HG03378 (cell line): Measurements from ENCODE around the gene SLFN5.
"Not testable (repeated sequence)": the region's sequence is repeated elsewhere in the genome, so short reads cannot be mapped to it uniquely, and the experiment has no call there.

Experiments
- ATAC-seq: cut with Tn5 transposase; IDR thresholded peaks from one replicate; pipeline ENCODE4 v1.9.1; 2021; ENCODE audit warnings: mild to moderate bottlenecking, moderate library complexity; ENCODE audit not compliant: unreplicated experiment

SLFN5 gene

GRCh38 chr17:35287286-35287811 lies 44.5 kb downstream of the SLFN5 start:
- no peak for ATAC-seq

- no peak for ATAC-seq
These were observed 46.4 kb downstream of the SLFN5 start for GRCh38 chr17:35289222-35289621.

- no peak for ATAC-seq
These were observed 48.9 kb downstream of the SLFN5 start for GRCh38 chr17:35291802-35292201.

GRCh38 chr17:35293151-35293847 lies 50.4 kb downstream of the SLFN5 start:
- no peak for ATAC-seq

GRCh38 chr17:35294756-35295155 lies 51.9 kb downstream of the SLFN5 start:
- ATAC-seq: no peak

- ATAC-seq: no peak
These were observed 52.8 kb downstream of the SLFN5 start for GRCh38 chr17:35295686-35296085.

GRCh38 chr17:35297666-35298065 lies 54.8 kb downstream of the SLFN5 start:
- no peak for ATAC-seq

GRCh38 chr17:35298639-35299038 lies 55.8 kb downstream of the SLFN5 start:
- no peak for ATAC-seq

GRCh38 chr17:35299135-35299534 lies 56.3 kb downstream of the SLFN5 start:
- ATAC-seq: no peak

GRCh38 chr17:35309345-35309744 lies 66.5 kb downstream of the SLFN5 start:
- ATAC-seq: not testable (repeated sequence)

GRCh38 chr17:35312346-35312745 lies 69.5 kb downstream of the SLFN5 start:
- ATAC-seq: no peak

GRCh38 chr17:35312790-35313711 lies 70.2 kb downstream of the SLFN5 start:
- no peak for ATAC-seq

GRCh38 chr17:35313875-35314409 lies 71.1 kb downstream of the SLFN5 start:
- ATAC-seq: no peak

- ATAC-seq: no peak
These were observed 71.7 kb downstream of the SLFN5 start for GRCh38 chr17:35314415-35315216.

- no peak for ATAC-seq
These were observed 72.4 kb downstream of the SLFN5 start for GRCh38 chr17:35315283-35315682.

GRCh38 chr17:35315971-35316370 lies 73.1 kb downstream of the SLFN5 start:
- no peak for ATAC-seq

- no peak for ATAC-seq
These were observed 79.9 kb downstream of the SLFN5 start for GRCh38 chr17:35322749-35323148.
